HG02610 (cell line): Measurements from ENCODE around the gene PAXIP1.
"Not testable (repeated sequence)": the region's sequence is repeated elsewhere in the genome, so short reads cannot be mapped to it uniquely, and the experiment has no call there.

ENCODE experiments used
- ATAC-seq: cut with Tn5 transposase; IDR thresholded peaks from one replicate; pipeline ENCODE4 v1.9.1; 2021; ENCODE audit warnings: mild to moderate bottlenecking, moderate library complexity; ENCODE audit not compliant: unreplicated experiment

The PAXIP1 gene

DNA sequence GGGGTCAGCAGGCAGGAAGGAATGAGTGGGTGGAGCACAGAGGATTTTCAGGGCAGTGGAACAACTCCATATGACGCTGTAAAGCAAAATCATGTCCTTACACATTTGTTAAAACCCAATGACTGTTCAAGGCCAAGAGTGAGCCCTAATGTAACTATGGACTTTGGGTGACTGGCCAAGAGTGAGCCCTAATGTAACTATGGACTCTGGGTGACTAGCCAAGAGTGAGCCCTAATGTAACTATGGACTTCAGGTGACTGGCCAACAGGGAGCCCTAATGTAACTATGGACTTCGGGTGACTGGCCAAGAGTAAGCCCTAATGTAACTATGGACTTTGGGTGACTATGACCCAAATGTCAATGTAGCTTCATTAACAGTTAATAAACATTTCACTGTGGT, 52.0 kb downstream of the PAXIP1 start:
- no peak for ATAC-seq

GRCh38 chr7:154947604-154948003, 55.3 kb downstream of the PAXIP1 start:
- ATAC-seq: no peak

DNA sequence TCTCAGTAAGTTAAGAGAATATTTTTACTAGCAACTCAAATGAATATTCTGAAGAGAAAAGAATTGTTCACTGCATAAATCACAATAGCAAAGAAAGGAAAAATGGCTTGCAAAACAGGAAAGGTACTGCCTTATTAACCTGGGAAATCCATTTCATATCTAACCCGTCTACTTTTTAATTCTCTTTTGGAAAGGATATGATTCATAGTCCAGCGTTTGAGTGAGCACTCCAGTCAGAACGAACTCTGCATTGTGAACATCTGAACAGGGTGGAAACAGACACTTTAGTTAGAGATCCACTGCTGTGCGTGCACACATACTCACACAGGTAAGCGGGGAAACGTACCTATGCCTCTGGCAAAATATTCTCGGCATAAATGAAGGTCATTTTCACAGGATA, 56.8 kb downstream of the PAXIP1 start:
- no peak for ATAC-seq

DNA sequence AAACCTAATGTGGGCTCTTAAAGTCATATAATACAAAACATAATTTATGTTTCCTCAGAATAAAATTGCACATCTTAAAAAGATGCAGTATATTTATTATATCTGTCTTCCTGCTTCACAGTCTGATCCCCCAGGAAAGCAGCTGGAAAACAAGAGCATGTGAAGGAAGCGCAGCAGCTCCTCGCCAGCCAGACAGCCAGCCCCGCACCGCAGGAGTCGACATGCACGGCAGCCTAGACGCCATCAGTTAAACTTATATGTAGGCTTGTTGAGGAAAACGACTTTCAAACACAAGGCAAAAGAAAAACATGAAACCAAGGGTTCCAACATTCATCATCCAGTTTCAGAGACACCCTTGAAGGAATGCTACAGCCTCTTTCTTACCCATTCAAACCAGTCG, 59.0 kb downstream of the PAXIP1 start:
- ATAC-seq: no peak

- no peak for ATAC-seq
Measured at GRCh38 chr7:154942691-154943090, 60.2 kb downstream of the PAXIP1 start.

GRCh38 chr7:154937837-154938236, 65.1 kb downstream of the PAXIP1 start:
- no peak for ATAC-seq

- not testable (repeated sequence) for ATAC-seq
Measured at GRCh38 chr7:154934353-154934952, 68.5 kb downstream of the PAXIP1 start.

DNA sequence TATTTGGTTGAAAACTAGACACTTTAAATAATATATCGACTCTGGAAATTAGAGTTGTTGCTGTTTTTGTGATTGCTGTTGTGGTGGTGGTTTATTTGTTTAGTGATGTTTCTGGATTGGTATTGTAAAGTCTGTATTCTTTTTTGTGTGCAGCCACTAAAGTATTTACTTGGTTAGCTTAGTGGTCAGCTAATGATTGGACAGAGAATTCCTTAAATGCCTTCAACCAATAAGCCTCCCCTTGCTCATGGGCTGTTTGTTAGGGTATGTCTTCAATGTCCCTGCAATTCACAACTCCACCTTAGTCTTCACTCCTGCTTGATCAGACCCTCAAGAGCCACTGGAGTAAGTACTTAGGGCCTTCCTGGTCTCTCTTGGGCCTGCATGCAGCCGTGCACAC, 71.0 kb downstream of the PAXIP1 start:
- no peak for ATAC-seq

- ATAC-seq: no peak
Measured at GRCh38 chr7:154929006-154929726, 73.8 kb downstream of the PAXIP1 start.

DNA sequence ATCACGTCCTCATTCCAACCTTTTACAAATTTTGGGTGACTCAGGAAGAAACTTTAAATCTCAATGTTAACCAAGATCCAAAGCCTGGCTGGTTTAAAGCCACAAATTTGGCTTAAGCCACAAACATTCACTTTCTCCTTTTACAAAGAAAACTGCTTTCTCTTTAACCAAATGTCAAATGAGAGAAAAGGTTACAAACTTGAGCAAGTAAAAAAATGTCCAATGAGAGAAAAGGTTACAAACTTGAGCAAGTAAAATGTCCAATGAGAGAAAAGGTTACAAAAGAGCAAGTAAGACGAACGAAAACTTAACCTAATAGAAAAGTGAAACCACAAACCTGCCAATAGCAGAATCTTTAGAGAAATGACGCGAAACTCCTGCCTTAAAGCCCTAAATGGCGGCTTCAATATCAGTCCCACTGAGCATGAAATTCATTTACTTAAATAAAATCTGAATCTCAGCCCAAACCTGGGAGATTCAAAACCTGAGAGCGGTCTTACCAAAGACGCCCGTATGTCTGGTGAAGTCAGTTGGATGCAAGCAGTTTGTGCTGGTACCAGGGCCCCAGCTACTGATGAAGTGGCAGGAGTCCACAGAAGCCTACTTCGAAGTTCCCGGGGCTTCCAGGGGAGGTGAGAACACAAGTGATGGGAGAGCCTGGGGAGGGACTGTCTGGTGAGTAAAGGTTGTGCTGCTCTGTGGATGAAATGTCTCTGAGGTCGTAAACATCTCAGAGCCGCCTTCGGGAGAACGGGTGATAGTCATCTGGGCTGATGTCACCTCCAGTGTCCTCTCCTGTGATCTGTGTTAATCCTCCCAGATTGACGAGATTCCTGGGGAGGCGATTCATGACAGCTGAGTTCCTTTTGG, 74.6 kb downstream of the PAXIP1 start:
- ATAC-seq: peak; percentile 86

GRCh38 chr7:154927624-154928125, 75.2 kb downstream of the PAXIP1 start:
- peak; percentile 54 for ATAC-seq

- ATAC-seq: not testable (repeated sequence)
Measured at GRCh38 chr7:154922472-154922871, 80.5 kb downstream of the PAXIP1 start.

DNA sequence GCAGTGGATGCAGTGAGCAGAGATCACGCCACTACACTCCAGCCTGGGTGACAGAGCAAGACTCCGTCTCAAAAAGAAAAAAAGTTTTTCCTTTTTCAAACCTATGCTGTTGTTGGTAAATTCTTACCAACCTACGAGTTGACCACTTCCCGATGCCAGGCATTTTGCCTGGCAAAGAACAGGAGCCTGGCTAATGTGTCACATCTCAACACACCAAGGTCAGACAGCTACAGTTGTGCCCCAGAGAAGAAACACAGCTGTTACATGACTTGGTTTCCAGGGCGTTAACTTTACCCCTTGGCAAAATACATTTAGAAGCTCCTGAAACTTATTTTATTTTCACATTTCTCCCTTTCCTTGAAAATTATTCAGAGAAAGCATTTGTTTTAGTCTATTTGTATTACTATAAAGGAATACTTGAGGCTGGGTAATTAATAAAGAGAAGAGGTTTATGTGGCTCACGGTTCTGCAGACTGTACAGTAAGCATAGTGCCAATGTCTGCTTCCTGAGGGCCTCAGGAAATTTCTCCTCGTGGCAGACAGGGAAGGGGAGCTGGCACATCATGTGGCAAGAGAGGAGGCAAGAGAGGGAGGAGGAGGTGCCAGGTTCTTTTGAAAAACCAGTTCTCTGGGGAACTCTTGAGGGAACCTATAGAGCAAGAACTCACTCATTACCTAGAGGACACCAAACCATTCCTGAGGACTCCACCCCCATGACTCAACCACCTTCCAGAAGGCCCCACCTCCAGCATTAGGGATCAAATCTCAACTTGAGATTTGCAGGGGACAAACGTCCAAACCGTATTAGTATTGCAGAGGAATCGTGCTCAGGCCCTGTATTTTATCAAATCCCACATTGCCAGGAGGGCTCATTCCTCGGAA, 83.3 kb downstream of the PAXIP1 start:
- ATAC-seq: no peak

- ATAC-seq: no peak
Measured at GRCh38 chr7:154918741-154919140, 84.2 kb downstream of the PAXIP1 start.

- ATAC-seq: no peak
Measured at GRCh38 chr7:154918266-154918665, 84.7 kb downstream of the PAXIP1 start.

DNA sequence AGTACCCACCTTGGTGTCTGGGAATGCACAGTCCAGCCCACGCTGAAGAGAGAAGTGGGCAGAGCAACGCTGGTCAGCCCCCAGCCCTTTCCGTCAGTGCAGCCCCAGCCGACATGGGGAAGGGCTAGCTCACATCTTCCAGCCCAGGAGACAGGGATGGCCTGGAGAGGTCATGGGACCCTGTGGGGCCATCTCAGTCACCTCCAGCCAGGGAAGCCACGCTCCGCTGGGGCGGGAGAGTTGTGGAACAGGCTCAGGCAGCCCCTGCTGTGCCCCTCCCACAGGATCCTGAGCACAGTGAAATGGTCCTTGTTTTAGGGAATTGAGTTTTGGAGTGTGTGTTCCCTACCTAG, 85.1 kb downstream of the PAXIP1 start:
- ATAC-seq: no peak

- ATAC-seq: no peak
Measured at GRCh38 chr7:154916856-154917807, 85.8 kb downstream of the PAXIP1 start.

GRCh38 chr7:154916381-154916780, 86.5 kb downstream of the PAXIP1 start:
- ATAC-seq: no peak

DNA sequence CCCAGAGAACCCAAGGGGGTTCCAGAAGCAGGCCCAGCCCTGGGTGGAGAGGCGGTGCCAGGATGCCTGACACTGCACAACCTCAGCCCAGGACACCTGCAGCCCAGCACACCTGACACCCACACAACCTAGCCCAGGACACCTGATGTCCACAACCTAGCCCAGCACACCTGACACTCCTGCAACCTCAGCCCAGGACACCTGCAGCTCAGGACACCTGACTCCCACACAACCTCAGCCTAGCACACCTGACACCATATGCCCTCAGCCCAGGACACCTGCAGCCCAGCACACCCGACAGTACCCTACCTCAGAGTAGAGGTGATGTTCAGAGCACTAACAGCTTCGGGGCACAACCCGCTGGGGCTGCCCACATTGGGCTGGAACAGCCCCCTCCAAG, 87.3 kb downstream of the PAXIP1 start:
- ATAC-seq: no peak

GRCh38 chr7:154914996-154915380, 87.9 kb downstream of the PAXIP1 start:
- ATAC-seq: no peak
